Ishikawa (cell line): Measurements from ENCODE around the gene GBGT1.

Experiments used
- CEBPB ChIP-seq: IDR thresholded peaks from 2 replicates; pipeline ENCODE4 v1.6.1; 2012
- CREB1 ChIP-seq: IDR thresholded peaks from 2 replicates; pipeline ENCODE4 v1.6.1; 2012; ENCODE audit warnings: low read depth
- EGR1 ChIP-seq: IDR thresholded peaks from 2 replicates; pipeline ENCODE4 v1.6.1; 2012
- EP300 ChIP-seq: IDR thresholded peaks from 2 replicates; pipeline ENCODE4 v1.6.1; 2012; ENCODE audit warnings: borderline replicate concordance
- FOXM1 ChIP-seq: IDR thresholded peaks from 2 replicates; pipeline ENCODE4 v1.6.1; 2012; ENCODE audit warnings: low read depth, borderline replicate concordance
- MAX ChIP-seq: IDR thresholded peaks from 2 replicates; pipeline ENCODE4 v1.6.1; 2012
- NFIC ChIP-seq: IDR thresholded peaks from 2 replicates; pipeline ENCODE4 v1.6.1; 2012
- RAD21 ChIP-seq: IDR thresholded peaks from 2 replicates; pipeline ENCODE4 v1.6.1; 2012; ENCODE audit warnings: low read depth
- REST ChIP-seq: IDR thresholded peaks from 2 replicates; pipeline ENCODE4 v1.6.1; 2012; ENCODE audit warnings: low read depth, mild to moderate bottlenecking
- TAF1 ChIP-seq: IDR thresholded peaks from 2 replicates; pipeline ENCODE4 v1.6.1; 2012; ENCODE audit warnings: low read depth, mild to moderate bottlenecking
- TCF12 ChIP-seq: IDR thresholded peaks from 2 replicates; pipeline ENCODE4 v1.6.1; 2012; ENCODE audit warnings: low read depth
- TEAD4 ChIP-seq: IDR thresholded peaks from 2 replicates; pipeline ENCODE4 v1.6.1; 2012
- USF1 ChIP-seq: IDR thresholded peaks from 2 replicates; pipeline ENCODE4 v1.6.1; 2012
- YY1 ChIP-seq: IDR thresholded peaks from 2 replicates; pipeline ENCODE4 v1.6.1; 2012; ENCODE audit warnings: low read depth
- ZBTB7A ChIP-seq: IDR thresholded peaks from 2 replicates; pipeline ENCODE4 v1.6.1; 2012; ENCODE audit warnings: low read depth

Gene GBGT1

GRCh38 chr9:133203506-133204075, 39.9 kb upstream of the GBGT1 start:
- TF ChIP-seq NFIC (no peak), YY1 (no peak), CEBPB (no peak), CREB1 (no peak), TEAD4 (no peak), EGR1 (no peak), RAD21 (no peak), TAF1 (no peak)

- TF ChIP-seq NFIC = no peak
- TF ChIP-seq RAD21 = no peak
- no peak for TF ChIP-seq ZBTB7A
- TF ChIP-seq CEBPB = no peak
- no peak for TF ChIP-seq TAF1
- no peak for TF ChIP-seq YY1
- TF ChIP-seq REST = no peak
- TF ChIP-seq MAX = no peak
- TF ChIP-seq TEAD4 = no peak
- TF ChIP-seq TCF12 = no peak
- no peak for TF ChIP-seq EGR1
- TF ChIP-seq EP300 = no peak
- no peak for TF ChIP-seq USF1
- TF ChIP-seq FOXM1 = no peak
- no peak for TF ChIP-seq CREB1
These were observed 39.2 kb upstream of the GBGT1 start for GRCh38 chr9:133202688-133203453.

GRCh38 chr9:133202145-133202513, 38.4 kb upstream of the GBGT1 start:
- no peak for TF ChIP-seq ZBTB7A
- TF ChIP-seq TEAD4 = no peak
- TF ChIP-seq TAF1 = no peak

GRCh38 chr9:133201424-133202144, 37.9 kb upstream of the GBGT1 start:
- TF ChIP-seq CEBPB = no peak

- no peak for TF ChIP-seq CEBPB
- no peak for TF ChIP-seq EGR1
- no peak for TF ChIP-seq RAD21
- no peak for TF ChIP-seq REST
- TF ChIP-seq CREB1 = no peak
- TF ChIP-seq USF1 = no peak
These were observed 36.9 kb upstream of the GBGT1 start for GRCh38 chr9:133200631-133201030.

- TF ChIP-seq TAF1 (no peak), FOXM1 (no peak), USF1 (no peak), TCF12 (no peak), EGR1 (no peak)
These were observed 36.1 kb upstream of the GBGT1 start for GRCh38 chr9:133199648-133200321.
